HUES64 (cell line): Measurements from ENCODE around the gene RGS7BP. TPM values are rescaled to one million over a fixed set of nuclear protein-coding genes. Genes with fewer than 3 reads are reported as not detected.

Experiments
- H3K27ac ChIP-seq: 2 replicates; pipeline ENCODE4 v1.7.0; 2013; ENCODE audit warnings: low read depth, low read length, inconsistent platforms
- H3K27me3 ChIP-seq: 2 replicates; pipeline ENCODE4 v1.6.1; 2013; ENCODE audit warnings: mild to moderate bottlenecking, low read length; ENCODE audit not compliant: insufficient read depth
- H3K36me3 ChIP-seq: 2 replicates; pipeline ENCODE4 v1.6.1; 2013; ENCODE audit warnings: mild to moderate bottlenecking, low read length; ENCODE audit not compliant: insufficient read depth
- H3K4me1 ChIP-seq: 2 replicates; pipeline ENCODE4 v1.6.1; 2013; ENCODE audit warnings: mild to moderate bottlenecking, low read length, moderate library complexity; ENCODE audit not compliant: insufficient read depth
- H3K4me3 ChIP-seq: 2 replicates; pipeline ENCODE4 v1.5.1; 2013; ENCODE audit warnings: mild to moderate bottlenecking, low read length, moderate library complexity
- H3K9ac ChIP-seq: 2 replicates; pipeline ENCODE4 v1.6.1; 2013; ENCODE audit warnings: mild to moderate bottlenecking, low read depth, low read length
- H3K9me3 ChIP-seq: 2 replicates; pipeline ENCODE4 v1.6.1; 2013; ENCODE audit warnings: low read depth, low read length; ENCODE audit not compliant: insufficient read depth
- WGBS: fragments of 150-250, 120-280 bp; methylation state at CpG from one replicate; pipeline ENCODE4 v1.1.7; 2013; ENCODE audit warnings: missing lambda C conversion rate; 5-methylcytosine and 5-hydroxymethylcytosine counted together
- polyA plus RNA-seq, 2 experiments: library from polyadenylated mRNA; stranded (reverse); fragments of 50-300 nt; gene quantifications; one replicate each; pipeline ENCODE4 v1.2.3, GENCODE V29; 2013

Gene RGS7BP
- 0.80 TPM for polyA plus RNA-seq (2013, experiment 1 of 2)
- 0.82 TPM for polyA plus RNA-seq (2013, experiment 2 of 2)

DNA sequence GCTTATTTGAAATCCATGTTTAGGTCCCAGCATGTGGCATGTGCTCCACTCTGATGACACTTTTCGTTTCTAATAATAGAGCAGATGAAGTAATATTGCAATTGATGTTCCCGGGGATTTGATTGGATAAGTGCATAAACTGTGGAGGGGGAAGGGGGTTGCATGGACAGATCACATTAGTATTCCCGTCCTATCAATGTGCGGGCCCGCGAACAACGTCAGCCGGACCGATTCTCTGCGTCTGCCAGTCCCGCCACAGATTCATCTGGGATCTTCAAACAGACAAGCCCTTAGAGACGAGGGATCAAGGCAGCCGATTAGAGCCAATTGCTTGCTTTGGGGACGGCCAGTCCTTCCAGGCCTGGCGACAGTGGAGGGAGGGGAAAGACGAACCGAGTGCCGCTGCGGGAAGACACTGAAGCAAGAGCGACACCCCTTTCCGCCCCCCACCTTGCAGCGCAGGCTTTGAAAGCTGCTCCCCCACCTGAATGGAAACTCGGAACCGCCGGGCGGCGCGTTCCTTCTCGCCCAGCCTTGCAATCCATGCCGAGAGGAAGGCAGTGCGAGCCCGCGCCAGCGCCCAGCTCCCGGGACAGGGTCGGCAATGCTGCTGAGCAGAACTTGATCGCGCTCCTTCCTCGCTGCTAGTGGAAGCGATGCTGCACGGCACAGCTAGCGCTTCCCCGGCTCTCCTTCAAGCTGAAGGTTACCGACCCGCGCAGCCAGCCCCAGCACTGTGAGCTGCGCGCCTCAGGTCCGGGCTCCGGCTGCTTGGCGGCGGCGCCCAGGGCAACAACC lies at the start of gene RGS7BP:
Gene RGS7BP, plus strand, starts transcription at position 247 of the 798 bp plus-strand sequence. CDS start 610 bp downstream, outside the sequence.
- Histone ChIP-seq H3K27me3 (peaks cover 79% of the 10 kb centered on the region), H3K4me3 (peak within 1 kb of the TSS; percentile 67)
- WGBS: 4% methylated on average over 53 of the region's 53 CpGs

DNA sequence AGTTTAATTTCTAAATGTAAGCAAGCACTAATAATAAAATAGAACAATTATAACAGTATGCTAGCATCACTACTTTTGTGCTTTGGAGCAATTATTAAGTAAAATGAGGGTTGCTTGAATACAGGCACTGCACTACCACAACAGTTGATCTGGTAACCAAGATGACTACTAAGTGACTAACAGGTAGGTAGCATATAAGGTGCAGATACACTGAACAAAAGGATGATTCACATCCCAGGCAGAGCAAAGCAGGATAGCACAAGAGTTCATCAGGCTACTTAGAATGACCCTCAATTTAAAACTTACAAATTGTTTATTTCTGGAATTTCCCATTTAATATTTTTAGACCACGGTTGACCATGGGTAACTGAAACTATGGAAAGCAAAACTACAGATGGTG lies 48.0 kb upstream of the RGS7BP start:
- H3K9me3 ChIP-seq: no peaks in the 10 kb centered on the region
- no peak overlapping the region for H3K27ac ChIP-seq
- no peak overlapping the region for H3K4me3 ChIP-seq
- no CpG with 5 or more reads among the region's 1 CpG for WGBS
- H3K27me3 ChIP-seq: no peaks in the 10 kb centered on the region
- no peaks in the 10 kb centered on the region for H3K36me3 ChIP-seq
- H3K9ac ChIP-seq: no peak overlapping the region
- H3K4me1 ChIP-seq: no peaks in the 10 kb centered on the region

More for the DNA sequence above, at the start of gene RGS7BP:
- Histone ChIP-seq H3K9ac (peak within 1 kb of the TSS; percentile 68), H3K27ac (peak within 1 kb of the TSS; percentile 22; the same call in 1 of the 2 replicates), H3K9me3 (no peaks in the 10 kb centered on the region), H3K4me1 (peaks cover 21% of the 10 kb centered on the region), H3K36me3 (no peaks in the 10 kb centered on the region)

DNA sequence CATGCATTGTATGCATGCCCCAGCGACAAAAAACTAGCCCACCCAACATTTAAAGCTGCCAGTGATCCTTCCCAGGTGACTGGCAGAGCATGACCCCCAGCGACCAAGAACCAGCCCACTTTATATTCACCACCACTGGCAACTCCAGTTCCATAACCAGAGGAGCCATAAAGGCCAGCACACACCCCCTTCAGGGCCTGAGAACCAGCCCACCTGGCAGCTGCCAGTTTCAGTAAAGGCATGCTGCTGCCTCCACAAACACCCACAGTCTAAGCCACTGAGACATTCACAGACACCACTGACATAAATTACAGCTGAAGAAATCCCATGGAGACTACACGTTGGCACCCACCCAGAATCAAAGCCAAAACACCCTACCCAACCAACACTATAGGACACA lies 46.9 kb upstream of the RGS7BP start:
- no peaks in the 10 kb centered on the region for H3K4me1 ChIP-seq
- no peak overlapping the region for H3K4me3 ChIP-seq
- no peaks in the 10 kb centered on the region for H3K9me3 ChIP-seq
- no peak overlapping the region for H3K9ac ChIP-seq
- no peaks in the 10 kb centered on the region for H3K27me3 ChIP-seq
- H3K36me3 ChIP-seq: no peaks in the 10 kb centered on the region
- WGBS: 90% methylated on average over 3 of the region's 3 CpGs
- no peak overlapping the region for H3K27ac ChIP-seq

DNA sequence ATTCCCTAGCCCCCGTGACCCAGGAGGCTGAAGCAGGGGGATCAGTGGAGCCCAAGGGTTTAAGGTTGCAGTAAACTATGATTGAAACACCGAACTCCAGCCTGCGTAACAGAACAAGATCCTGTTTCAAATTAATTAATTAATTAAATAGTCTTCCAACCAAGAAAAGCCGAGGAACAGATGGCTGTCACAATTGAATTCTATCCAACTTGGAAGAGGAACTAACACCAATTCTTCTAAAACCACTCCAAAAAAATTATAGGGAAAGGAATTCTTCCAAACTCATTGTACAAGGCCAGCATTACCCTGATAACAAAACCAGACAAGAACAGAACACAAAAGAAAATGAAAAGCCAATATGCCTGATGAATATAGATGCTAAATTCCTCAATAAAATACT lies 43.4 kb upstream of the RGS7BP start:
- Histone ChIP-seq H3K27me3 (no peaks in the 10 kb centered on the region), H3K9me3 (no peaks in the 10 kb centered on the region), H3K27ac (no peak overlapping the region), H3K4me1 (no peaks in the 10 kb centered on the region), H3K9ac (no peak overlapping the region), H3K36me3 (no peaks in the 10 kb centered on the region), H3K4me3 (no peak overlapping the region)
- 93% methylated on average over 3 of the region's 4 CpGs for WGBS

DNA sequence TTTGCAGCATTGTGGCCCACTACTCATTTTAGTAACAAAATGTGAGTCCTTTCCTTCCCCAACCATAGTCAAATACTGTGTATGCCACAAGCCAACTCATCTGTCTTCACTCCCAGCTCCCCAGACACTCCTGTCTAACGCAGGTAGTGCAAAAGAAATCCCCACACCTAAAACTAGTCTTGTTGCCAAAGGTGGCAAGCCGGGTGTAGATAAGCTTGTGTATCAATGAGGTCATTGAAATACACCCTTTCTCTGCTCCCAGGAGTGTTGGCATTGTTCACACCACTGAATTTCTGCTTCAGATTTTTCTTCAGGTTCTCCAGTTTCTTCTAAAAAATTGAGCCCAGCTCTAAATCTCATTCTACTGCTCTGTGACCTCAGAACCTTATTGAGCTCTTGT lies 19.7 kb upstream of the RGS7BP start:
- peaks cover 7% of the 10 kb centered on the region; the same call in 1 of the 2 replicates for H3K9me3 ChIP-seq

DNA sequence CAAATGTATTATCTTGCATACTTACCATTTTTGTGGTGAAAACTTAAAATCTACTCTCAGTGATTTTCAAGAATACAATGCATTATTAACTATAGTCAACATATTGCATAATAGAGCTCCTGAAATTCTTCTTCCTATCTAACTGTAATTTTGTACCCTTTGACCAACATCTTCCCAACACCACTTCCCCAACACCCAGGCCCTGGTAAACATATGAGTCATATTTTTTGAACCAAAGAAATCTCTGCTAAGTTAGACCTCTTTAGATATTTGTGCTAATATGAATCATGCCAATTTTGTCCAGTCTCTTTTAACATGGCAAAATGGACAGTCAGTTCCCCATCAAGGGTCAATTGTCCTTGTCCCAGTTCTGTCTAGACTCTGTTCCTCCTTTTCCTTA lies 18.5 kb upstream of the RGS7BP start:
- Histone ChIP-seq H3K27me3 (no peaks in the 10 kb centered on the region), H3K36me3 (no peaks in the 10 kb centered on the region), H3K4me3 (no peak overlapping the region), H3K4me1 (no peaks in the 10 kb centered on the region), H3K9ac (no peak overlapping the region), H3K9me3 (peaks cover 7% of the 10 kb centered on the region; the same call in 1 of the 2 replicates), H3K27ac (no peak overlapping the region)

More for the DNA sequence above, 19.7 kb upstream of the RGS7BP start:
- Histone ChIP-seq H3K36me3 (no peaks in the 10 kb centered on the region), H3K9ac (no peak overlapping the region), H3K27me3 (no peaks in the 10 kb centered on the region), H3K27ac (no peak overlapping the region), H3K4me1 (no peaks in the 10 kb centered on the region), H3K4me3 (no peak overlapping the region)
- WGBS: 88% methylated on average over 2 of the region's 2 CpGs

DNA sequence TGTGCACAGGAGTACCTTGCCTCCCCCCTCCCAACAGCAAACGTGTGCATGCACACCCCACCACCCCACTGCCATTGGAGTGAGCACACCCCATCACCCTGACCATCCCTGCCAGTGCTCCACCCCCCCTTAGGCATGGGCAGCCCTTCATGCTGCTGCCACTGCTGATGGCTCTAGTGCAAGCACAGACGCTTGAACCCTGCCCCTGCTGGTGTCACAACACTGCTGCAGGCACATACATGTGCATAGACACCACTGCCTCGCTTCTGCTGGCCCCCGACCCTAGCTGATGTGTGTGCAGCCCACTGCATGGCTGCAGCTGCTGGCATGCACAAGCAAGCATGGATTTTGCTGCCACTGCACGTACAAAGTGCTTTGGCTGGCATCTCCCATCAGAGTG lies 16.0 kb upstream of the RGS7BP start:
- Histone ChIP-seq H3K9me3 (peaks cover 7% of the 10 kb centered on the region; the same call in 1 of the 2 replicates), H3K27me3 (no peaks in the 10 kb centered on the region), H3K4me1 (no peaks in the 10 kb centered on the region), H3K36me3 (no peaks in the 10 kb centered on the region), H3K27ac (no peak overlapping the region), H3K9ac (no peak overlapping the region), H3K4me3 (no peak overlapping the region)
- WGBS: 71% methylated on average over 5 of the region's 5 CpGs

DNA sequence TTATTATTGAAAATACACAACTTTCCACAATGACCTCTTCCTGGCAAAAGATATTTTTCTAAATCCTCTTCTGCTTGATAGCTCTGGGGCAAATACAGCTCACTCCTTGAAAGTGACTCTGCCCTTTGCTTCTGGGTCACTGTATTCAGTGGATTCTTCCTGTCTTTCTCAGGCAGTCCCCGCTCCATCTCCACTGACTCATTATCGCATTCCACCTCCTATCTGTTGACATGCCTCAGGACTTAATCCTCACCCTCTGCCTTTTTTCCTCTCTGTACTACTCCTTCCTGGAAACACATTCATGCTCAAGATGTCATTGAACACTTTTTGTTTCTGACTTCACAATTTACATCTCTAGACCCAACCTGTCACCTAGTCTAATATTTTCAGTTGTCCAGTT lies 8.4 kb upstream of the RGS7BP start:
- 33% methylated on average over 2 of the region's 2 CpGs for WGBS

DNA sequence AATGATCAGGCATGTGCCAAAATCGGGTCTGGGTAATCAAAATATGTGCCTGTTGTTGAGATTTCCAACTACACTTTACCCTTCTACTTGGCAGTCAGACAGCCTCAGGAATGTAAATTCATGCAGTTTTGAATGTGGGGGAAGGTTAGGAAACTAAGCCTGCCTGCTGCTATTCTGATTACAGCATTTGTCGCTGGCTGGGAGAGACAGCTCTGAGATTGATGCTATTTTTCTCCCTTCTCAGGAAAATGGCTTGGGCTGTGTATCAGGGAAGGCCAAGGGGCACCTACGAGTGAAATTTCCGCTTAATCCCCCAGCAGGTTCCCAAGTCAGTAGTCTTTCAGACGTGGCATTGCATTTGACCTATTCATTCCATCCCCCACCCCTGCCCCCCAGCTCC lies 3.6 kb upstream of the RGS7BP start:
- Histone ChIP-seq H3K9me3 (no peaks in the 10 kb centered on the region), H3K4me1 (peaks cover 21% of the 10 kb centered on the region), H3K27me3 (peaks cover 49% of the 10 kb centered on the region), H3K36me3 (no peaks in the 10 kb centered on the region), H3K27ac (no peak overlapping the region; the same call in 1 of the 2 replicates), H3K9ac (no peak overlapping the region), H3K4me3 (no peak overlapping the region)
- WGBS: 26% methylated on average over 5 of the region's 5 CpGs

More for the DNA sequence above, 8.4 kb upstream of the RGS7BP start:
- H3K27me3 ChIP-seq: 0 out of 2 replicates have a peak, but pooled peaks cover 6% of the 10 kb centered on the region
- H3K27ac ChIP-seq: no peak overlapping the region
- H3K36me3 ChIP-seq: no peaks in the 10 kb centered on the region
- peaks cover 9% of the 10 kb centered on the region for H3K4me1 ChIP-seq
- no peak overlapping the region for H3K4me3 ChIP-seq
- H3K9me3 ChIP-seq: no peaks in the 10 kb centered on the region
- no peak overlapping the region for H3K9ac ChIP-seq

DNA sequence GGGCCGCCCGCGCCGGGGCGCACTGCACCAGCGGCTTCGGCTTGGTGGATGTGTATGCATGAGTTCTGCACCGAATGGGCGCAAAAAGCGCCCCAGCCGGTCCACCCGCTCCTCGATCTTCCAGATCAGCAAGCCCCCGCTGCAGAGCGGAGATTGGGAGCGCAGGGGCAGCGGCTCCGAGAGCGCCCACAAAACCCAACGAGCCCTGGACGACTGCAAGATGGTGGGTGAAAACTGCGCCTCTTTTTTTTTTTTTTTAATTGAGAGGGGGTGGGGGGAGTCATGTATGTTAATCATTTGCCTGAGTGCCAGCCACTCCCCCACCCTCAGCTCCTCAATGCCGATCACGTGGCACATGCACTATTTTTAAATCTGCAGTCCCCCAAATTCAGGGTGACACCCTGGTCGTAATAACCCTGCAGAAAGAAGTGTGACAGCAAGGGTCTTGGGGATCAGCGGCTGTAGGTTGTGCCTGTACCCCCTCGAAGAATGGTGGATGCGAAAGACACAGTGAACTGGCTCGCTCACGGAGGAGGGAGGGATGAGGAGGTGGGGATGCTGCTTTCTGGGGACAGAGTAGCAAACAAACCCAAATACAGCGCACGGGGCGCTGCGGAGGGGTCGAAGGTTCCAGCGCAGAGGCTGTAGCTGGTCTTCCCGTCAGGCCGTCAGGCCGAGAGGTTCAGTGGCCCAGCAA lies 900 bp downstream of the RGS7BP start:
- Histone ChIP-seq H3K4me1 (peaks cover 21% of the 10 kb centered on the region), H3K36me3 (no peaks in the 10 kb centered on the region), H3K4me3 (peak overlapping the region; percentile 67), H3K9me3 (no peaks in the 10 kb centered on the region), H3K27me3 (peaks cover 75% of the 10 kb centered on the region), H3K27ac (no peak overlapping the region), H3K9ac (peak overlapping the region; percentile 68)
- WGBS: 1% methylated on average over 39 of the region's 39 CpGs

DNA sequence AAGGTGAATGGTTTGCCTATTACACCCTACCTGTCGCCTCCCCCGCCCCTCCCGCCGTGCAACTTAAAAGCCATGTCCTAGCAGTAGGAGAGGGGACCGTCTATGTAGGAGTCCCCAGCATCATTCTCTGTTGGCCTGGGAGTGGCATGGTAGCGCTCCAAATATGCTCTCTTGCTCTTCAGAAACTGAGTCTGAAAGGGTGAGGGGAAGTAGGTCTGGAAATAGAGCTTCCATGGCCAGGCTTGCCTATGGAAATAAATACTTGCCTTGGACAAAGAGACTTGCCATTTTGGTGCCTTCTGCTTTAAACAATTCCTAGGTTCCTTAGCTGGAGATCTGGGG lies 1.4 kb downstream of the RGS7BP start:
- Histone ChIP-seq H3K9me3 (no peaks in the 10 kb centered on the region), H3K27ac (no peak overlapping the region), H3K27me3 (peaks cover 75% of the 10 kb centered on the region), H3K4me1 (peaks cover 17% of the 10 kb centered on the region), H3K4me3 (peak overlapping the region; percentile 67), H3K36me3 (no peaks in the 10 kb centered on the region), H3K9ac (no peak overlapping the region)
- 19% methylated on average over 6 of the region's 6 CpGs for WGBS
